ENCODE results near the gene BABAM2. TPM values are rescaled to one million over a fixed set of nuclear protein-coding genes. Genes with fewer than 3 reads are reported as not detected.

The BABAM2 gene
- total and polyA plus RNA-seq, 2 of the 4 experiments (the other 2 are of a cell fraction), result 20.9 to 23.1 TPM

DNA sequence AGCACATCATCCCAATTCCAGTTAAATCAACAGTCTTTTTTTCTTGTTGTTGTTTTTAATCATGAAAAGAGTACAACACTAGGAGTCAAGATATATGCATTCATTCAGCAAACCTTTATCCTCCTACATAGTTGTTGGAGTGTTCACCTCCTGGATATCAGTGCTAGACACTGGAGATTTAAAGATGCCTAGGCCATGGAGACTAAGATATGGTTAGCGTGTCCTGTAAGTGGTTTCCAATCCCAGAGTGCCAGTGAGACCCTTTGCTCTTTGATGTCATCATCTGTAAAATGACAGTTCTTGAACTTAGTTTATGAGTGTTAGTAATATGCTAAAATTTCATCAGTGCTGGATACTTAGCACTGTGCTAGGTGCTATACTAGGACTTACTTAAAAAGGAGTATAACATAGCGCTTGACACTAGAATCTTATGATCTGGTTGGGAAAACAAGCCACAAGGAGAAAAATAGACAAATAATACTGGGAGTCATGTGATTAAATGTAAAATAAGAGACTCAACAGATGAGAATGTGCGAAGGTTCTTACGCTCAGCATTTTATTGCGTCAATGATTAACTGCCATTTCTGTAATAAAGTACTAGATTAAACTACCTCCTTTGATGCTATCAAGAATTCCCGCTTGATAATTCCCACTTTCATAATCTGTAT lies 31.5 kb downstream of the BABAM2 start:
- no peaks in the 10 kb centered on the region for H4K20me1 ChIP-seq (ENCODE audit: insufficient read depth, low read length)
- H3K4me3 ChIP-seq (ENCODE audit: insufficient read depth, low read depth, low read length), result no peak overlapping the region
- intact Hi-C loops (cut with micrococcal nuclease) (no loop called here), in situ Hi-C loops (cut with MboI; ENCODE audit: low sequenced_read_pairs) (no loop called here), dilution Hi-C loops (cut with HindIII; ENCODE audit: low sequenced_read_pairs, unreplicated experiment) (no loop called here)
- H2AK5ac ChIP-seq (ENCODE audit: low read depth, low read length), result no peak overlapping the region
- H3K4me1 ChIP-seq (ENCODE audit: control insufficient read depth, insufficient read depth, low read length), result no peaks in the 10 kb centered on the region
- H2AK9ac ChIP-seq (replicated peaks; ENCODE audit: low read depth, low read length, poor library complexity), result no peak overlapping the region
- ChIA-PET CTCF (no interaction called here), POLR2A (ENCODE audit: unreplicated experiment) (no interaction called here)
- H2BK5ac ChIP-seq (ENCODE audit: low read depth, low read length, poor library complexity, severe bottlenecking), result no peak overlapping the region
- no peak overlapping the region for H2AFZ ChIP-seq (replicated peaks; ENCODE audit: low read length, poor library complexity)
- no peak overlapping the region for H3K18ac ChIP-seq (ENCODE audit: low read depth, low read length)
- no peak overlapping the region for H3K27ac ChIP-seq (ENCODE audit: insufficient read depth, low read length)
- H3K14ac ChIP-seq (replicated peaks; ENCODE audit: low read depth, low read length), result no peak overlapping the region
- H3K9me1 ChIP-seq (ENCODE audit: insufficient read depth, low read length), result 0 out of 2 replicates have a peak, but pooled peaks cover 3% of the 10 kb centered on the region
- 0 out of 3 replicates have a peak overlapping the region, but pooled peaks have one; percentile 11 for H2BK15ac ChIP-seq (ENCODE audit: low read depth, low read length)
- peaks cover 2% of the 10 kb centered on the region; the same call in 1 of the 2 replicates for H3K36me3 ChIP-seq (ENCODE audit: control insufficient read depth, insufficient read depth, low read length)
- H4K8ac ChIP-seq (ENCODE audit: low read depth in 2 of 2, low read length in 2 of 2), result no peak overlapping the region
- no peak overlapping the region for H3K9ac ChIP-seq (ENCODE audit: low read depth, low read length)
- no peak for DNase-seq
- no peak overlapping the region for H3K4me2 ChIP-seq (ENCODE audit: low read depth, low read length)
- no peak overlapping the region for H4K91ac ChIP-seq (ENCODE audit: insufficient read depth, low read depth, low read length)
- no peak overlapping the region for H3K56ac ChIP-seq (ENCODE audit: extremely low read depth, insufficient read depth, low read length)
- H3K9me3 ChIP-seq (ENCODE audit: control insufficient read depth, insufficient read depth, low read length), result no peaks in the 10 kb centered on the region
- no peak overlapping the region for H2BK20ac ChIP-seq (ENCODE audit: low read depth, low read length)
- no peak overlapping the region for H3K23ac ChIP-seq (ENCODE audit: low read depth, low read length)
- BruUV-seq (replicated peaks), result no TSS peak
- TF ChIP-seq CEBPB (IDR thresholded peaks at IDR 0.05; ENCODE audit: low read depth, low read length) (no peak), MAZ (IDR thresholded peaks at IDR 0.05; ENCODE audit: borderline replicate concordance, low read depth, low read length) (no peak), RFX5 (IDR thresholded peaks at IDR 0.05; ENCODE audit: low read depth, low read length) (no peak), FOS (IDR thresholded peaks at IDR 0.05; ENCODE audit: low read depth, low read length) (no peak), MAFK (IDR thresholded peaks at IDR 0.05; ENCODE audit: low read depth, low read length) (no peak), MXI1 (IDR thresholded peaks at IDR 0.05; ENCODE audit: borderline replicate concordance, low read depth, low read length) (no peak), RCOR1 (IDR thresholded peaks at IDR 0.05; ENCODE audit: insufficient replicate concordance, low read length) (no peak), NFE2L2 (IDR thresholded peaks at IDR 0.05; ENCODE audit: low read depth, low read length) (no peak), BHLHE40 (IDR thresholded peaks at IDR 0.05; ENCODE audit: low read depth, low read length) (no peak), POLR2A (IDR thresholded peaks at IDR 0.05; ENCODE audit: low read depth, low read length) (no peak), CHD1 (IDR thresholded peaks at IDR 0.05; ENCODE audit: low read depth, low read length) (no peak), RAD21 (IDR thresholded peaks at IDR 0.05; ENCODE audit: low read length) (no peak)
- TF ChIP-seq, protein P1, sequence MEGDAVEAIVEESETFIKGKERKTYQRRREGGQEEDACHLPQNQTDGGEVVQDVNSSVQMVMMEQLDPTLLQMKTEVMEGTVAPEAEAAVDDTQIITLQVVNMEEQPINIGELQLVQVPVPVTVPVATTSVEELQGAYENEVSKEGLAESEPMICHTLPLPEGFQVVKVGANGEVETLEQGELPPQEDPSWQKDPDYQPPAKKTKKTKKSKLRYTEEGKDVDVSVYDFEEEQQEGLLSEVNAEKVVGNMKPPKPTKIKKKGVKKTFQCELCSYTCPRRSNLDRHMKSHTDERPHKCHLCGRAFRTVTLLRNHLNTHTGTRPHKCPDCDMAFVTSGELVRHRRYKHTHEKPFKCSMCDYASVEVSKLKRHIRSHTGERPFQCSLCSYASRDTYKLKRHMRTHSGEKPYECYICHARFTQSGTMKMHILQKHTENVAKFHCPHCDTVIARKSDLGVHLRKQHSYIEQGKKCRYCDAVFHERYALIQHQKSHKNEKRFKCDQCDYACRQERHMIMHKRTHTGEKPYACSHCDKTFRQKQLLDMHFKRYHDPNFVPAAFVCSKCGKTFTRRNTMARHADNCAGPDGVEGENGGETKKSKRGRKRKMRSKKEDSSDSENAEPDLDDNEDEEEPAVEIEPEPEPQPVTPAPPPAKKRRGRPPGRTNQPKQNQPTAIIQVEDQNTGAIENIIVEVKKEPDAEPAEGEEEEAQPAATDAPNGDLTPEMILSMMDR (conservative IDR thresholded peaks at IDR 0.05; ENCODE audit: low read depth, low read length), result no peak
- TF ChIP-seq, protein P2, sequence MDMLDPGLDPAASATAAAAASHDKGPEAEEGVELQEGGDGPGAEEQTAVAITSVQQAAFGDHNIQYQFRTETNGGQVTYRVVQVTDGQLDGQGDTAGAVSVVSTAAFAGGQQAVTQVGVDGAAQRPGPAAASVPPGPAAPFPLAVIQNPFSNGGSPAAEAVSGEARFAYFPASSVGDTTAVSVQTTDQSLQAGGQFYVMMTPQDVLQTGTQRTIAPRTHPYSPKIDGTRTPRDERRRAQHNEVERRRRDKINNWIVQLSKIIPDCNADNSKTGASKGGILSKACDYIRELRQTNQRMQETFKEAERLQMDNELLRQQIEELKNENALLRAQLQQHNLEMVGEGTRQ (IDR thresholded peaks at IDR 0.05; ENCODE audit: low read depth, low read length), result no peak
- TF ChIP-seq, protein P3, sequence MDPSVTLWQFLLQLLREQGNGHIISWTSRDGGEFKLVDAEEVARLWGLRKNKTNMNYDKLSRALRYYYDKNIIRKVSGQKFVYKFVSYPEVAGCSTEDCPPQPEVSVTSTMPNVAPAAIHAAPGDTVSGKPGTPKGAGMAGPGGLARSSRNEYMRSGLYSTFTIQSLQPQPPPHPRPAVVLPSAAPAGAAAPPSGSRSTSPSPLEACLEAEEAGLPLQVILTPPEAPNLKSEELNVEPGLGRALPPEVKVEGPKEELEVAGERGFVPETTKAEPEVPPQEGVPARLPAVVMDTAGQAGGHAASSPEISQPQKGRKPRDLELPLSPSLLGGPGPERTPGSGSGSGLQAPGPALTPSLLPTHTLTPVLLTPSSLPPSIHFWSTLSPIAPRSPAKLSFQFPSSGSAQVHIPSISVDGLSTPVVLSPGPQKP (IDR thresholded peaks at IDR 0.05; ENCODE audit: borderline replicate concordance, low read depth, low read length), result no peak
- no peak overlapping the region for H3K4ac ChIP-seq (ENCODE audit: low read depth, low read length)
- 100% methylated on average over 1 of the region's 6 CpGs; no CpG with 5 or more reads in 1 of the 2 experiments for WGBS, 2 experiments (ENCODE audit: extremely low coverage in 2 of 2, insufficient read length in 1 of 2)
- H3K79me1 ChIP-seq (ENCODE audit: low read depth in 1 of 2, low read length in 2 of 2), result peaks cover 0 to 5% of the 10 kb centered on the region in 2 experiments; a peak in 1 of 4 replicates
- no peaks in the 10 kb centered on the region for H3K27me3 ChIP-seq (ENCODE audit: control insufficient read depth, insufficient read depth, low read length)
- no peak for ATAC-seq (ENCODE audit: low read depth)
- no peak overlapping the region for H2BK120ac ChIP-seq (ENCODE audit: low read depth, low read length)
- H4K5ac ChIP-seq (ENCODE audit: low read depth, low read length), result no peak overlapping the region
